Hepatocyte (in vitro differentiated cells): ENCODE data around the gene GALNTL6. TPM values are rescaled to one million over a fixed set of nuclear protein-coding genes. Genes with fewer than 3 reads are reported as not detected.

Experiments used
- DNase-seq: peaks from one replicate; pipeline ENCODE4 v3.0.0-alpha.2; 2016; ENCODE audit warnings: low spot score
- H2AFZ ChIP-seq: fragments of 200-600 bp; sonication (generic); 2 replicates; pipeline ENCODE4 v1.6.0; 2016; ENCODE audit warnings: antibody characterized with exemption, mild to moderate bottlenecking
- H3K27ac ChIP-seq: fragments of 200-600 bp; sonication (generic); 2 replicates; pipeline ENCODE4 v1.5.1; 2016; ENCODE audit warnings: mild to moderate bottlenecking
- H3K27me3 ChIP-seq: fragments of 200-600 bp; sonication (generic); 2 replicates; pipeline ENCODE4 v1.6.1; 2016
- H3K36me3 ChIP-seq: fragments of 200-600 bp; sonication (generic); replicated peaks from 2 replicates; pipeline ENCODE4 v1.5.1; 2016; ENCODE audit warnings: low read depth; ENCODE audit not compliant: insufficient read depth
- H3K4me1 ChIP-seq: fragments of 200-600 bp; sonication (generic); 2 replicates; pipeline ENCODE4 v1.5.1; 2016; ENCODE audit warnings: mild to moderate bottlenecking, moderate library complexity; ENCODE audit not compliant: insufficient read depth
- H3K4me2 ChIP-seq: fragments of 200-600 bp; sonication (generic); 2 replicates; pipeline ENCODE4 v1.6.0; 2016
- H3K4me3 ChIP-seq: fragments of 200-600 bp; sonication (generic); 2 replicates; pipeline ENCODE4 v1.5.1; 2016; ENCODE audit warnings: mild to moderate bottlenecking
- H3K79me2 ChIP-seq: fragments of 200-600 bp; sonication (generic); 2 replicates; pipeline ENCODE4 v1.6.0; 2017; ENCODE audit warnings: mild to moderate bottlenecking
- H3K9me2 ChIP-seq: fragments of 200-600 bp; sonication (generic); replicated peaks from 2 replicates; pipeline ENCODE4 v1.6.0; 2017; ENCODE audit warnings: mild to moderate bottlenecking; ENCODE audit not compliant: insufficient read depth
- H3K9me3 ChIP-seq: fragments of 200-600 bp; sonication (generic); 2 replicates; pipeline ENCODE4 v1.5.1; 2016; ENCODE audit warnings: low read depth, mild to moderate bottlenecking
- H4K20me1 ChIP-seq: fragments of 200-600 bp; sonication (generic); 2 replicates; pipeline ENCODE4 v1.6.0; 2016; ENCODE audit warnings: mild to moderate bottlenecking; ENCODE audit not compliant: insufficient read depth, poor library complexity, severe bottlenecking
- CTCF ChIP-seq: fragments of 200-600 bp; sonication (generic); IDR thresholded peaks from 2 replicates; pipeline ENCODE4 v1.5.1; 2016; ENCODE audit warnings: antibody characterized with exemption, mild to moderate bottlenecking; ENCODE audit not compliant: poor library complexity
- EZH2 ChIP-seq: fragments of 200-600 bp; sonication (generic); IDR thresholded peaks from 2 replicates; pipeline ENCODE4 v1.6.1; 2016; ENCODE audit warnings: antibody characterized with exemption, mild to moderate bottlenecking, borderline replicate concordance
- EZH2phosphoT487 ChIP-seq: fragments of 200-600 bp; sonication (generic); IDR thresholded peaks from one replicate; pipeline ENCODE4 v1.6.1; 2018; ENCODE audit warnings: antibody characterized with exemption, mild to moderate bottlenecking, low read depth, moderate library complexity; ENCODE audit not compliant: unreplicated experiment, severe bottlenecking
- WGBS: methylation state at CpG from one replicate; pipeline ENCODE4 v1.1.6; 2016; ENCODE audit warnings: low lambda C conversion rate; ENCODE audit errors: missing lambda C conversion rate; 5-methylcytosine and 5-hydroxymethylcytosine counted together
- polyA plus RNA-seq: library from polyadenylated mRNA; unstranded; fragments of >200 nt; fragmentation: Nextera tagmentation; extraction: Ambion mirVana; gene quantifications from 2 replicates; pipeline ENCODE4 v1.2.1, GENCODE V29; 2016
- total RNA-seq: library from RNA; depleted of rRNA; stranded (reverse); fragments of >200 nt; gene quantifications from 2 replicates; pipeline ENCODE4 v1.2.3, GENCODE V29; 2014

Gene GALNTL6
- total and polyA plus RNA-seq, 2 experiments from 2014 or later: 0.53 to 0.74 TPM

- H3K4me2 ChIP-seq: no peak overlapping the region
- H2AFZ ChIP-seq: no peak overlapping the region
- H3K27ac ChIP-seq: peak overlapping the region; percentile 72
- H3K4me3 ChIP-seq: no peak overlapping the region
- no peaks in the 10 kb centered on the region for H4K20me1 ChIP-seq
- H3K9me2 ChIP-seq: no peaks in the 10 kb centered on the region
- TF ChIP-seq EZH2 (no peak), EZH2phosphoT487 (no peak), CTCF (no peak)
- 84% methylated on average over 11 of the region's 11 CpGs for WGBS
- H3K27me3 ChIP-seq: no peaks in the 10 kb centered on the region
- H3K9me3 ChIP-seq: no peaks in the 10 kb centered on the region
- no peaks in the 10 kb centered on the region for H3K79me2 ChIP-seq
- no peaks in the 10 kb centered on the region for H3K36me3 ChIP-seq
- peaks cover 10% of the 10 kb centered on the region for H3K4me1 ChIP-seq
- DNase-seq: no peak
These were observed 1000.2 kb downstream of the GALNTL6 start for GRCh38 chr4:172813359-172813923.

- Histone ChIP-seq H3K4me1 (peaks cover 10% of the 10 kb centered on the region), H2AFZ (no peak overlapping the region), H3K9me2 (no peaks in the 10 kb centered on the region), H3K36me3 (no peaks in the 10 kb centered on the region), H3K27me3 (no peaks in the 10 kb centered on the region), H3K27ac (peak overlapping the region; percentile 72), H4K20me1 (no peaks in the 10 kb centered on the region), H3K4me2 (peak overlapping the region; percentile 61), H3K4me3 (no peak overlapping the region), H3K79me2 (no peaks in the 10 kb centered on the region), H3K9me3 (no peaks in the 10 kb centered on the region)
- WGBS: 43% methylated on average over 8 of the region's 8 CpGs
- peak; percentile 57 for DNase-seq
- TF ChIP-seq CTCF (no peak), EZH2phosphoT487 (no peak), EZH2 (no peak)
These were observed 1002.4 kb downstream of the GALNTL6 start for GRCh38 chr4:172815499-172816164.

- Histone ChIP-seq H3K27me3 (no peaks in the 10 kb centered on the region), H3K9me3 (no peaks in the 10 kb centered on the region), H3K36me3 (no peaks in the 10 kb centered on the region), H3K4me2 (no peak overlapping the region), H3K79me2 (no peaks in the 10 kb centered on the region), H3K9me2 (no peaks in the 10 kb centered on the region), H3K27ac (peak overlapping the region; percentile 4), H4K20me1 (no peaks in the 10 kb centered on the region), H3K4me1 (peaks cover 10% of the 10 kb centered on the region), H3K4me3 (no peak overlapping the region), H2AFZ (no peak overlapping the region)
- WGBS: 83% methylated on average over 1 of the region's 1 CpG
- TF ChIP-seq EZH2 (no peak), CTCF (no peak), EZH2phosphoT487 (no peak)
- DNase-seq: no peak
These were observed 1005.7 kb downstream of the GALNTL6 start for GRCh38 chr4:172818901-172819300.
